Fibroblast of lung (primary cell): ENCODE data around the gene ROGDI. TPM values are rescaled to one million over a fixed set of nuclear protein-coding genes. Genes with fewer than 3 reads are reported as not detected.

Experiments
- DNase-seq, 2 donors: peaks; one replicate each; pipeline versions ENCODE4 v3.0.0 to v3.0.0-alpha.2; 2010; ENCODE audit warnings: low read depth in 2 of 2
- H2AFZ ChIP-seq: 2 replicates; pipeline ENCODE4 v1.5.1; 2012; ENCODE audit warnings: low read length, control low read depth, inconsistent platforms
- H3K27ac ChIP-seq: 2 replicates; pipeline ENCODE4 v1.5.1; 2011; ENCODE audit warnings: low read length, control low read depth; ENCODE audit not compliant: insufficient read depth
- H3K27me3 ChIP-seq: 2 replicates; pipeline ENCODE4 v1.5.1; 2011; ENCODE audit warnings: mild to moderate bottlenecking, low read length; ENCODE audit not compliant: control insufficient read depth, insufficient read depth
- H3K36me3 ChIP-seq: 2 replicates; pipeline ENCODE4 v1.5.1; 2011; ENCODE audit warnings: low read length; ENCODE audit not compliant: control insufficient read depth, insufficient read depth
- H3K4me1 ChIP-seq: 2 replicates; pipeline ENCODE4 v1.5.1; 2011; ENCODE audit warnings: low read length; ENCODE audit not compliant: control insufficient read depth, insufficient read depth; ENCODE audit errors: extremely low read depth
- H3K4me2 ChIP-seq: 2 replicates; pipeline ENCODE4 v1.5.1; 2011; ENCODE audit warnings: low read length, control low read depth; ENCODE audit not compliant: insufficient read depth; ENCODE audit errors: extremely low read depth
- H3K4me3 ChIP-seq, 4 experiments: fragments of 200-600 bp in 1 of 4; sonication (generic) in 1 of 4; replicated peaks in 1 of 4; 2 replicates each; pipeline ENCODE4 v1.5.1; 2011 to 2016; ENCODE audit warnings: low read length in 4 of 4, low read depth in 3 of 4, mild to moderate bottlenecking in 3 of 4, control low read depth in 2 of 4, inconsistent platforms in 1 of 4, mixed read lengths in 1 of 4; ENCODE audit not compliant: insufficient read depth in 1 of 4; ENCODE audit errors: control extremely low read depth in 1 of 4
- H3K79me2 ChIP-seq: 2 replicates; pipeline ENCODE4 v1.5.1; 2012; ENCODE audit warnings: mild to moderate bottlenecking, low read length, inconsistent platforms; ENCODE audit not compliant: control insufficient read depth, insufficient read depth
- H3K9ac ChIP-seq: 2 replicates; pipeline ENCODE4 v1.5.1; 2011; ENCODE audit warnings: mild to moderate bottlenecking, low read length, control low read depth; ENCODE audit not compliant: insufficient read depth
- H3K9me3 ChIP-seq: 2 replicates; pipeline ENCODE4 v1.5.1; 2012; ENCODE audit warnings: low read depth, low read length; ENCODE audit not compliant: control insufficient read depth, insufficient read depth
- H4K20me1 ChIP-seq: 2 replicates; pipeline ENCODE4 v1.5.1; 2011; ENCODE audit warnings: low read length; ENCODE audit not compliant: control insufficient read depth, insufficient read depth; ENCODE audit errors: extremely low read depth
- EZH2 ChIP-seq: IDR thresholded peaks from 2 replicates; pipeline ENCODE4 v1.5.1; 2012; ENCODE audit warnings: low read length, control low read depth, mild to moderate bottlenecking; ENCODE audit errors: missing control alignments
- polyA plus RNA-seq, 2 donors: library from polyadenylated mRNA; depleted of rRNA in 1 of 2; stranded (reverse) in 1 of 2; unstranded in 1 of 2; fragments of >200 nt; gene quantifications; 2 replicates each; pipeline ENCODE4 v1.2.1, GENCODE V29; 2011 to 2012; ENCODE audit warnings: missing spikeins in 1 of 2
- total RNA-seq: library from RNA; depleted of rRNA; stranded (reverse); fragments of >200 nt; gene quantifications from 2 replicates; pipeline ENCODE4 v1.2.1, GENCODE V29; 2014
- TF ChIP-seq, protein P1 (sequence below), 2 donors: IDR thresholded peaks in 1 of 2; conservative IDR thresholded peaks in 1 of 2; 1 replicate in 1 of 2; 2 replicates in 1 of 2; pipeline ENCODE4 v1.5.1; 2011 to 2012; ENCODE audit warnings: low read length in 2 of 2, control low read depth in 1 of 2, inconsistent platforms in 1 of 2, low read depth in 1 of 2, mild to moderate bottlenecking in 1 of 2

ROGDI gene
- total and polyA plus RNA-seq, 2 donors (not counting 1 experiment from before 2014, with no cell fraction given): 9.2 to 13.0 TPM

DNA sequence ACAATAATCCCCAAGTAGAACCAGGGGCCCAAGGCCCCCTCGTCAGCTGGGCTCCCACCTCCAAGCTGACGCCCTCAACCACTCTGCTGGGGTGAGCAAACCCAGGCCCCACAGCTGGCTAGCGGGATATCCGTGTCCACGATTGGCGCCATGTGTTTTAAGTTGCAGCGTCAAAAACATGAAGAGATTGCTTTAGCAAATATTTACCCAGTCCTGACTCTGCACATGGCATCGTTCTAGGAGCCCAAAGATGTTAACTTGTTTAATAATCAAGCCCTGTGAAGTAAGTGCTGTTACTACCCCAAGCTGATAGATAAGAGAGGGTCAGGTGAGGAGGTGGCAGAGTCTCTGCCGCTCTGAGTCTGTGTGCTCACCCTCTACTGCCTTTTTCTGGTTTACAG is 13.9 kb downstream of the ROGDI start:
- no peaks in the 10 kb centered on the region for H3K9me3 ChIP-seq
- no peak for TF ChIP-seq EZH2
- TF ChIP-seq, protein P1, sequence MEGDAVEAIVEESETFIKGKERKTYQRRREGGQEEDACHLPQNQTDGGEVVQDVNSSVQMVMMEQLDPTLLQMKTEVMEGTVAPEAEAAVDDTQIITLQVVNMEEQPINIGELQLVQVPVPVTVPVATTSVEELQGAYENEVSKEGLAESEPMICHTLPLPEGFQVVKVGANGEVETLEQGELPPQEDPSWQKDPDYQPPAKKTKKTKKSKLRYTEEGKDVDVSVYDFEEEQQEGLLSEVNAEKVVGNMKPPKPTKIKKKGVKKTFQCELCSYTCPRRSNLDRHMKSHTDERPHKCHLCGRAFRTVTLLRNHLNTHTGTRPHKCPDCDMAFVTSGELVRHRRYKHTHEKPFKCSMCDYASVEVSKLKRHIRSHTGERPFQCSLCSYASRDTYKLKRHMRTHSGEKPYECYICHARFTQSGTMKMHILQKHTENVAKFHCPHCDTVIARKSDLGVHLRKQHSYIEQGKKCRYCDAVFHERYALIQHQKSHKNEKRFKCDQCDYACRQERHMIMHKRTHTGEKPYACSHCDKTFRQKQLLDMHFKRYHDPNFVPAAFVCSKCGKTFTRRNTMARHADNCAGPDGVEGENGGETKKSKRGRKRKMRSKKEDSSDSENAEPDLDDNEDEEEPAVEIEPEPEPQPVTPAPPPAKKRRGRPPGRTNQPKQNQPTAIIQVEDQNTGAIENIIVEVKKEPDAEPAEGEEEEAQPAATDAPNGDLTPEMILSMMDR (conservative IDR thresholded peaks at IDR 0.05 in 1 of 2, IDR thresholded peaks at IDR 0.05 in 1 of 2; ENCODE audit: low read depth in 1 of 2, low read length in 2 of 2): no peak
- H3K36me3 ChIP-seq: no peaks in the 10 kb centered on the region
- H3K9ac ChIP-seq: no peak overlapping the region
- no peaks in the 10 kb centered on the region for H3K79me2 ChIP-seq
- no peaks in the 10 kb centered on the region for H4K20me1 ChIP-seq
- H3K27ac ChIP-seq: no peak overlapping the region
- no peak overlapping the region for H2AFZ ChIP-seq
- no peak for DNase-seq
- H3K4me3 ChIP-seq: no peak overlapping the region
- H3K4me2 ChIP-seq: no peak overlapping the region
- no peaks in the 10 kb centered on the region for H3K4me1 ChIP-seq
- no peaks in the 10 kb centered on the region for H3K27me3 ChIP-seq

DNA sequence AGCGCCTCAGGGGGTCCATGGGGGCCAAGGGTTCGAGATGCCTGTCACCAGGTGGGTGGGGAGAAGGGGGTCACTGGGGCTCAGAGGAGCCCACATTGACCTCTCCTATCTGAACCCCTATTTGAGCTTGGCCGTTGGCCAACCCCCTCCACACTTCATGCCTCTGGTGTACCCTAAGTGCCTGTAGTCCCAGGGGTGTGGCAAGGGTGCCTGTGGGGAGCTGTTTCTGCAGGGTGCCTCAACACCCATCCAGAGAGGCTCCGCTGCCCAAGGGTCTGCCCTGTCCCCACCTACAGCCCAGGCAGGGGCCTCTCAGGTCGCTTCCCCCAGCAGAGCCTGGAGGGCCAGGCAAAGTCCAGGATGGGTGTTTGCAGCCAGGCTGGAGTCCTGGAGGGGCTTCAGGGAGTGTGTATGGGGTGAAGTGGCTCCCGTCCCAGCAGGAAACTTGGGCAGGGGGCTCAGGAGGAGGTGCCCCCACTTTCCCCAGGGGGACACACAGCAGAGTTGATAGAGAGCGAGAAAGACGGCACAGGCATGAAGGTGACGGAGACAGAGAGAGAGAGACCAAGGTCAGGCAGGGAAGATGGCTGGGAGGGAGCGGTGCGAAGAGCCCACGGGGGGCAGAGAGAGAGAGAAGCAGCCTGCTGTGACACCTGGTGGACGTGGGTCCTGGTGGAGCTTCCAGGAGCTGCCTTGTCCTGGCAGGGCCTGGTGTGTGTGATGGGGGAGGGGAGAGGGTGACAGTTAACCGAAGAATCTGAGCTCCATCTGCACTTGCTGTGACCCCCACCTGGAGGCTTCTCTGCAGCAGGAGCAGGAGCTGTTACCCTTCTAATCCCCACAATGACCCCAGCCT is 14.6 kb downstream of the ROGDI start, which contains the start of gene SEPTIN12:
TSS of gene SEPTIN12 (minus strand) at position 719 of the 856 bp plus-strand sequence. CDS start at position 19, 700 bp downstream.
- H3K9me3 ChIP-seq: no peaks in the 10 kb centered on the region
- DNase-seq: no peak
- H3K27ac ChIP-seq: no peak within 1 kb of the TSS
- no peak within 1 kb of the TSS for H3K4me3 ChIP-seq
- TF ChIP-seq, protein P1 (conservative IDR thresholded peaks at IDR 0.05 in 1 of 2, IDR thresholded peaks at IDR 0.05 in 1 of 2; ENCODE audit: low read depth in 1 of 2, low read length in 2 of 2): no peak
- no peak for TF ChIP-seq EZH2
- no peaks in the 10 kb centered on the region for H3K4me1 ChIP-seq
- H3K4me2 ChIP-seq: no peak within 1 kb of the TSS
- H3K9ac ChIP-seq: no peak within 1 kb of the TSS
- H3K79me2 ChIP-seq: no peaks in the 10 kb centered on the region
- no peak within 1 kb of the TSS for H2AFZ ChIP-seq
- H4K20me1 ChIP-seq: no peaks in the 10 kb centered on the region
- H3K27me3 ChIP-seq: no peaks in the 10 kb centered on the region
- no peaks in the 10 kb centered on the region for H3K36me3 ChIP-seq

DNA sequence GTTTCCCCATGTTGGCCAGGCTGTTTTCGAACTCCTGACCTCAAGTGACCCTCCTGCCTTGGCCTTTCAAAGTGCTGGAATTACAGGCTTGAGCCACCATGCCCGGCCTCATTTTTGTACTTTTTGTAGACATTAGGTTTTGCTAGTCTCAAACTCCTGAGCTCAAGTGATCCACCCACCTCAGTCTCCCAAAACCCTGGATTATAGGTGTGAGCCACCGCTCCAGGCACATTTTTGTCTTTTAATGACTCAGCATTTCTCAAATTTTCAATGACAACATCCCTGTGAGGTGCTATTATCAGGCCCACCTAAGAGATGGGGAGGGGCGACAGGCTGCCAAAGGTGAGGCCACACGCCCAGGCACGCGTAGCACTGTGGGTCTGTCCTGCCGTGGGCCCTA is 15.4 kb downstream of the ROGDI start:
- Histone ChIP-seq H3K79me2 (no peaks in the 10 kb centered on the region), H3K36me3 (no peaks in the 10 kb centered on the region), H3K4me1 (no peaks in the 10 kb centered on the region), H3K4me2 (no peak overlapping the region), H2AFZ (no peak overlapping the region), H4K20me1 (no peaks in the 10 kb centered on the region), H3K27me3 (no peaks in the 10 kb centered on the region), H3K4me3 (no peak overlapping the region), H3K9ac (no peak overlapping the region), H3K27ac (no peak overlapping the region), H3K9me3 (no peaks in the 10 kb centered on the region)
- TF ChIP-seq, protein P1 (conservative IDR thresholded peaks at IDR 0.05 in 1 of 2, IDR thresholded peaks at IDR 0.05 in 1 of 2; ENCODE audit: low read depth in 1 of 2, low read length in 2 of 2): no peak
- no peak for TF ChIP-seq EZH2
- DNase-seq: no peak
